NCI-H1048 (cell line): ENCODE data around the gene MPRIP.

Experiments
- DNase-seq: peaks from one replicate; lab custom pipeline; 2025; lab: John Stamatoyannopoulos, UW

MPRIP gene

DNA sequence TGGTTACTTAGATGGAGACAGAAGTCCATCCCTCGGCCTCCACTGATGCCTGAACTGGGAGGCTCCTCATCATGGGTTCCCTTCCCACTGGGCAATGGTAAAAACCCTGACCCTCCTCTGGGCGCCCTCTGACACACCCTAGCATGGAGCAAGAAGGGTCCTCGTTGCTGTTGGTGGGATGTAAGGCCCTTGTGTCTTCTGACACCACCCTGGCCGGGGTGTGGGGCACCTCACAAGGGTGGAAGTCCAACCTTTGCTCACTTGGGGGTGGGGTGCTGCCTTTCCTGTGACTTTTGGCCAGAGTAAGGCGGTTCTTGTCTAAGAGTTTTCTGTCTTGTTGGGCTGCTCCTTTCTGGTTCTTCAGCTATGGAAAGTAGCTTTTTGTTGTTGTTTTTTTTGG, 28.7 kb downstream of the MPRIP start:
- no peak for DNase-seq

DNA sequence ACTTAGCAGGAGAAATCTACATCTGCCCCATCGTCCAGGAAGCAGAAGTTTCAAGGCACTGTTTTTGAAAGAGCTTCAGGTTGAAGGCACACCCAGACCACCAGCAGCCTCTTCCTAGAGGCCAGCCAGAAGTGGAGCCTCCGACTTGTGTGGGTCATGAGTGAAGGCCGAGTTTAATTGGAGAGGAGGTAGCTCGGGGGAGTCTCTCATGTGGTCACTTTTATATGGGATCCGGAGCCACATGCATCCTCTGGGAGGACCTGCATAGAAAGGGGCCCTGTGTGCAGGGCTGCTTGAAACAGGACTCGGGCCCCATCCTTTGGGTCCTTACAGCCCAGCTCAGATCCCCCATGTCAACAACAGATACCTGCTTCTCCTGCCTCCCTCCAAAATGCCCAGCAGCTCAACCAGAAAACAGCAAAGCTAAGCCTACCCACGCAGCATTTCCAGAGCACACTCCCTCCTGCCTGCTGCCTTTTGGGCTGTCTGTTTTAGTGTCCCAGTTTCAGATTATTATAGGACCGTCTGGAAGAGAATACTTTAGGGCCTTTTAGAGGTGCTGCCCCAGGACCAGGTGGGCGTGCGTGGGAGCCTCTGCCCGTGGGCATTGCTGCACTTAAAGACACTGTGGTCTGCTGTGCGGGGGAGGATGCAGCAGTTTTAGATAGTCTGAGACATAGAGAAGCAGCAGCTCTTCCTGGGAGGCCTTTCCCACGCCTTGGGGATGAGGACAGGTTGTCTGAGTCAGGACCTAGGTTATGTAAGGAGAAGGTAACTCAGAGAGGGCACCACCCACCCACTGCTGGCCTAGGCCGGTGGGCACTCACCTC, 29.5 kb downstream of the MPRIP start:
- DNase-seq = no peak

DNA sequence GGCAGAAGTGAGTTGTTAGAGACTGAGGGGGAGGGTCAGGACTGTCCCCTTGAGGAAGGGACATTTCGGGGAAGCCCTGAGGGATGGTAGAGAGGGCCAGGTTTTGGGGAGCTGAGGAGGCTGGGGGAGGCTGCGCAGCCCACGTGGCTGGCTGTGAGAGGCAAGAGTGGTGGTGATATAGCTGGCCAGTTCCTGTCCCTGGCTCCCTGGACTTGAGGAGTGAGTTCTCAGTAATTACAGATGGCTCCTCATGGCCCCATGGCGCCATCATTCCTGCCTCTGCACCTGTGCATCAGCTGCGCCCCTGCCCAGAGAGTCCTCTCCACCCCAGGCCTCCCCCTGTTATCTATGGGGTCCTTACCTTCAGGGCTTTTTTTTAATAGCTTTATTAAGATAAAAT, 30.3 kb downstream of the MPRIP start:
- DNase-seq = no peak

DNA sequence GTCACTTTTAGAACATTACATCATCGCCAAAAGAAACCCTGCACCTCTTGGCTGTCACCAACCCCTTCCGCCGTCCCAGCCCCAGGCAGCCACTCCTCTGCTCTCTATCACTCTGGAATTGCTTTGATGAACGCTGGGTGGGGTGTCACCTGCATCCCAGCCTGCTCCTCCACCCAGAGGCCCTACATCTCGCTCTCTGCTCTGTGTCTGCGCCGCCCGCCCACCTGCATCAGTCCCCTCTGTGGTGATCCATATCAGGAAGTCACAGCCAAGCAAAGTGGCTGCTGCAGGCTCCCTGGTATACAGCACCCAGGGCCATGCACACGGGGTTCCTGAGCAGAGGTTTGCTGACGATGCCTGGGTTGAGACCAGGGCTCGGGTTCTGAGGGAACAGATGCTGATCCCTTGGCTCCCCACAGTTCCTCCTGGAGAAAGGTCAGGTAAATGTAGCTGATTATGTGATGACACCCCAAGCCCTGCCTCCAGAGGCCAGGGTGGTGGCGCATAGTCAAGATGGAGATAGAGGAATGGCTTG, 30.8 kb downstream of the MPRIP start:
- no peak for DNase-seq

DNA sequence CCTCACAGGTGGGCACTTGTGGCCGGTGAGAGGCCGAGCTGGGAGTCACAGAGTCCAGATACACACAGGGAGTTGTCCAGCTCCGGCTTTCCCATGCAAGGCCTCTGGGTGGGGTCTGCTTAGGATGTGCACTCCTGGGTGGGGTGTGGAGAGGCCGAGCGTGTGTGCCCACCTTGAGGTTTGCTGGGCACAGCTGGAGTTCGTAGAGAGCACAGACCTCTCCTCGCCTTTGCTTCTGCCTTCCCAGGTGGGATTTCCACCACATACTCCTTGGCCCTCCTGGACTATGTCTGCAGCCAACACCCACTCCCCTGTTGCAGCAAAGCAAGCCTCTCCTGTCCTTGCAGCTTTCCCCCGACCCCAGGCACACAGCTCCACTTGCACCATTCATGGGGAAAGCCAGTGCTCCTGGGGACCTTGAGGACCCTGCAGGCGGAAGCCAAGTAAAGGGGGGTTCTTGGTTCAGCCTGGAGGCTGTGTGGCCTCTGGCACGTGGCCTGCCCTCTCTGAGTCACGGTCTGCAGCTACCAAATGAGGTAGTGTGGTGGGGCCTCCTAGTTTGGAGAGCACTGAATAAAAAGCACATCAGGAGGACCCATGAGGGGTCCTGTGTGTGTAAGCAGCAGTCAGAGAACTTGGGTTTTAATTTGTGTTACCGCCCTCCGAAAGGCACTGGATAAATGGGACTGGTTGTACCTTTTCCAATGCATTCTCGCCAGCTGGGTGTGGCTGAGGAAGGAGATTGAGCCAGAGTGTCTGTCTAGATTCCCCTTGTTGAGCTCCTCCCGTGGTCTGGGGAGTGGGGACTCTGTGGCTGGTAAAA, 31.5 kb downstream of the MPRIP start:
- DNase-seq = no peak

DNA sequence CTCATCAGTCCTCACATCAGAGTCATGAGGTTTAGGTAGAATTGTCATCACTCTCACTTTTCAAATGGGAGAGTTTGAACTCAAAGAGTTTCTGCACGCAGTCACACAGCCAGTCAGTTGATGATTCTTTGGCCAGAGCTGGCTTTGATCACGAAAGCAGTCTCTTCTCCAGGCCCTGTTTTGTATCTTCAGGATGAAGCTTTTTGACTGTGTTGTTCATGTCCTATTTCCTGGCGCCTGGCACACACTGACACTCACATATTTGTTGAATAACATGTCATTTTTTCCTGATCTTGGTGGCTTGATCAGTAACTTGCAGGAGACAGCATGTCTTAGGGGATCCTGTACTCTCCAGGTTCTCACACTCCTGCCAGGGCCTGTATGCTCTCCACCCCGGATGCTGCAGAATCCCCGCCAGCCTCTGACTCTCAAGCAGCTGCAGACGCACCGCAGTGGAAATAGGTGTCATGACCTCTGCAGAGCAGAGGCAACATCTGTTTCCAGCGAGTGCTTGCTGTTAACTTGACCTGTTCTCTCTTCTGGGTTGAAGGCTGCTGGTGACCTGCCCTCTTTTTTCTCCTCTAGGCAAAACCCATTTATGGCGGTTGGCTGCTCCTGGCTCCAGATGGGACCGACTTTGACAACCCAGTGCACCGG, 33.0 kb downstream of the MPRIP start:
- DNase-seq = no peak

DNA sequence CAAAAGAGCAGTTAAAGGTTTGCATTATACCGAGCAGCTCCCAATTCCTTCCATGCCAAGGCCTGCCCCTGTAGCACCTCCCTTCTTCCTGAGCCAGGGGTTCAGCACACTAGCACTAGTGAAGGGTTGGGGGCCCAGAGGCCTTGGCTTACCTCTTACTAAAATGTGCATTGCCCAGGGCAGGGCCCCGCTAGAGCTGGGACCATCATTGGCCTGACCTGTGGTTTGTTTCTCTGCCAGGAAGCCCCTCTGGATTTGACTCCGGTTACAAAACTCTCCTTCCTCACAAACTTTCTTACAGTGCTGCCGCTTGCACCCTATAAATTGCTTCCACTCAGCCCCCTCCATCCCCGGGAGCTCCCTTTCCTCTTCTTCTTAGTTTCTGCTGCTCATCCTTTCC, 33.8 kb downstream of the MPRIP start:
- DNase-seq = no peak

DNA sequence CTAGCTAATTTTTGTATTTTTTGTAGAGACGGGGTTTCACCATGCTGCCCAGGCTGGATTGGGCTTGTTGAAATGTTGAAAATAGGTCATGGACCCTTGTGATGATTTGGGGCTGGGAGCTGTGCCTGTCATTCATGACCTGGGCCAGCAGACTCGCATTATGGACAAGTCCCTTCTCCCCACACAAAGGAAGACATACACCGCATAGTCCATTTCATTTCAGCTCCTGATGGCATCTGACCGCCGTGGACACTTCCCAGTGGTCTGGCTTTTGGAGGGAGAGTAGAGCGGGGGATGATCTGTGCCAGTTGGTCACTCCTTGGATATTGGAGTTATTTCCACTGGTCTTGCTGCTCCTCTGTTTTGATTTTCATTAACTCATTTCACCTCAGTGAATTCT, 34.8 kb downstream of the MPRIP start:
- no peak for DNase-seq

DNA sequence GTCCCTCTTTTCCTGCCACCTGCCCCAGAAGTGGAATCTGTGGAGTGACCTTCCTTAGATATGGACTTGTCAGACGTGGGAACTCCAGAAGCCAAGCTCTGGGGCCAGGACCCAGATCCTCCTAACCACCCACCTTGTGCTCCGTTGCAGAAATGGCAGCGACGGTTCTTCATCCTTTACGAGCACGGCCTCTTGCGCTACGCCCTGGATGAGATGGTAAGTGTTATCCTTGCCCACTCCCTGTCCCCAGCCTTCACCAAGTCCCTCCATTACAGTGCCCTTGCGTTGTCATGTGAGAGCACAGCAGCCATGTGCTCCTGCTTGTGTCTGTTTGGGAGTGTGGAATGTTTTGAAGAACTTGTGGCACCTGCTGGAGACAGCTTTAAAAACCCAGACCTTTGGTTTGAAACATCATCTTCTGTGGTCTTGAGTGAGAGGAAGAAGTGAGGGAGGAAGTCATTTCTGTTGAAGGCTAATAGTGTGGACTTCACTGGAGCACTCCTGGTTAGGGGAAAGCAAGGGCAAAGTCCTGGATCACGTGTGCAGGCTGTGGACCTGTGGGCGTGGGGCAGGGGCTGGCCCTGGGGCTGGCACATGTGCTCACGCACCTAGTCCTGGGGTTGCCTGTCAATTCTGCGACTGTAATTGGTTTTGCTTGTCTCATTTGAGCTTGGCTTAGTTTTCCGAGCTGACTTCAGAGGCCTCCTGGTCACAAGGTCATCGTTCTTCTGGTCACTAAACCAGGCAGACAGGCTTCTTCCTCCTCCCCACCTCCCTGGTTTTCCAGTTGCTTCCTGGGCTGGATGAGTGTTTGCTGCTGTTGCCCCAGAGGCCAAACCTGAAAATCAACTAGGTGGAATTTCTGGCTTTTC, 35.8 kb downstream of the MPRIP start:
- no peak for DNase-seq

DNA sequence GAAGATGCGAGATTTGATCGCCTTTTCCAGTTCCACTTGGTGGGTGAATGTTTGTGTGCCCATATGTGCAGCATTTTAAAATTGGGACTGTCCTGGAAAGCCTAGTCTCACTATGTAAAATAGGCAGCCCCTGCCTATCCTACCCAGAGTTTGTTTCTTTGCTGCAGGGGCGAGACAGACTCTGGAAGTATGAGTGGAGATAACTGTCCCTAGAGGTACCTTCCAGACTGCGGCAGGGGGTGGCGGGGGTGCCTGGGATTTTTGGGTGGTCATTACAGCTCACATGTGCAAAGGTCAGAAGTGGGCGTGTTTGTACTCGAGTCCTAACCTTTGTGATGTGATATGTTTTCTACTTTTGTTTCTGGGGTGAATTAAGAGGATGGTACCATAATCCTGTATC, 36.6 kb downstream of the MPRIP start:
- DNase-seq = no peak

DNA sequence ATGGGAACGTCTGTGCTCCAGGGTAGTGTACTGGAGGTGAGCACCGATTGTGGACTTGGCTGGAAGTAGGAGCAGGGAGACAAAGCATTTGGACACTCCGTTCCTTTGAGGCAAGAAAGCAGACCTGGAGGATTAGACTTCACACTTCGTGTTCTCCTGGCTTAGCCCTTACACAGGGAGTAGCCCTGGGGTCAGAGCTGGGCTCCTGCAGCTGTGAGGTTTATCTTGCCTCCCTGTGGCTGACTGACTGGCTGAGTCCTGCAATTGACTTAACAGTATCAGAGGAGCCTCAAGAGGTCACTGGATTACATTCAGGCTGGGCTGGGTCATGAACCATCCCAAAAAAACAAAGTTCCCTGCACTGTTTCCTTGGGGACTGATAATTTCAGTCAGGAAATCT, 37.1 kb downstream of the MPRIP start:
- no peak for DNase-seq

DNA sequence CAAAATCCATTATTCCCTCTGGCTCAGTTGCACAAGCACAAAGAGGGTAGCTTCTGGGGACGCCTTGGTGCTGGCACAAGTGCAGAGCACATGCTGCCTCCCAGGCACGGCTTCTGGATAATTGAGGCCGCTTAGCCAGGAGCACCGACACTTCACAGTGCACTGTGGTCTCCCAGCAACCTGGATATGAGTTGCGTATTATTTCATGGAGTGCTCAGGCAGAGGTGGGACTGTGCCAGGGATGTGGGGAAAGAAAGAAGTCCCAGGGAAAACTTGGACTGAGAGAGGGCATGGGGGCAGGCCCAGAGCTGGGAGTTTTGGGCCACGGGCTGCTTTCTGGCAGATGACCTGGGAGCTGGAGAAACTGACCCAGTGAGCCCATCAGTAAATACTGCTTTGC, 37.5 kb downstream of the MPRIP start:
- DNase-seq = no peak

DNA sequence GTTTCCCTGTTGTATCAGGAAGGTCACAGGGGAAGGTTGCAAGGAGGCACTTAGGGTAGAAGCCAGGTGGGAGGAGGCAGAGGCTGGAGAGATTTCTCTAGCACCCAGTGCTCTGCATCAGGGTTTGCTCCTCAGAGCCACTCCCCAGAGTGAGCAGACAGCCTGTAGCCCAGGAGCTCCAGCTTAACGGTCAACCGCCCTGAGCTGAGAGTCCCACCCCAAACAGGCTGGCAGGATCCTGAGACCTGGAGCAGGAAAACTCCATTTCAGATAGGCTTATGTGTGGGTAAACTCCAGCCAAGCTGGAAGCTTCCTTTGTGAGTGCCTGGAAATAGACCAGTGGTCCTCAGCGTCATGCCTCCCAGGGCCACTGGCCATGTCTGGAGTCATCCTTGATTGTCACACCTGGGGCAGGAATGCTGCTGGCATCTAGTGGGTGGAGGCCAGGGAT, 37.9 kb downstream of the MPRIP start:
- DNase-seq = no peak

DNA sequence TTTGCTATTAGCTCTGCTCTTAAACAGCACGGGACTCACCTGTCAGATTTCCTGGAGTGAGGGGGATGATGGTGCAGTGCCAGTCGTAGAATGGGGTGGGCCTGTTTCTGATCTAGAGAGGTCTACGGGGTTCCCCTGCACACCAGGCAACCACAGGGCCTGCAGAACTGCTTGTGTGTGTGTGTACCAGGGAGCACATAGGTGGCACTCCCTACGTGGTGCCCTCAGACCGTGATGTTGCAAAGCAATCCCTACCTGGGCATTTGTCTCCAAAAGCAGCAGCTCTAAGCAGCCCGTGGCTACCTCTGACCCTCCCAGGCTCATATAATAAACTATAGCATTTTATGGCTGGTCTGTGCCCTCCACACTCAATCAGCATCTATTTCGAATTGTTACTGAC, 38.5 kb downstream of the MPRIP start:
- no peak for DNase-seq

DNA sequence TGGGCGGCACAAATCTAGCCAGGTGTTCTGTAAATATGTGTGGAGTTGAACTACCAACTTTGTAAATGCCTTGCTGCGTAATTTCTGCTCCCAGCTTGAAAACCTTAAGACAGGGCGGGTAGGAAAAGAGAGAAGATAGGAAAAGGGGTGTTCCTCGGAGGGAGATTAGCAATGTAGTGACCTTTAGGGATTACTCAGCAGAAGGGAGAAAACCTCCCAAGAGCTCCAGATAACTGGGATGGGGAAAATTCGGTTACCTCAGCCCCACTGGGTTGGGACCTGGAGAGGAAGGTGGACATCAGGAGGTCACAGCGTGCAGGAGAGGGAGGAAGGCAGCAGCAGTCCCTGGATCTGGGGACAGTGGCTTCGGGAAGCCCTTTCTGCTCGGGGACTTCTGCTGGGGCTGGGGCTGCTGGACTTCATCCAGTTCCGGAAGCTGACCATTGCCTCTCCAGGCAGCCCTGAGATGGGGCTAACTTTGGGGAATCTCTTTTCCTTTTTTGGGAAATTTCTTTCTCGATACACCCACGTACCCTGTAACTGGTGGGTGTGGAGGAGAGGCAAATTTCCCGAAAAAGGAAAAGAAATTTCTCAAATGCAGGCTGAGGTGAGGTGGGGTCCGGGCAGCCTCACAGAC, 39.2 kb downstream of the MPRIP start:
- DNase-seq = no peak

DNA sequence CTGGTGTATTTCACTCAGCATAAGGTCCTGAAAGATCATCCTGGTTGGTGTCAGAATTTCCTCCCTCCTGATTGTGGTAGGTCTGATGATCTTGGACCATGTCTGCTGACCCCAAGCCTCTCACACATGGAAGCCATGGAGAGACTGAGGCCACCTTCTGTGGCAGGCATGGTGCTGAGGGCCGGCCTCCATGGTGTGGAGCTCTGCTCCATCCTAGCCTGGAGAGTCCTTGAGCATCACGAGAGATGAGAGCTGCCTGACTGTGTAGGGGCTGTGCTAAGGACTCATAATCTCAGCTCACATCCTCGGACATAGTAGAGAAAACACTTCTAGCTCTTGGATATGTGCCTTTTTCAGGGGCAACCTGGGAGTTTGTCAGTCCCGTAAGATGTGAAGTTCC, 40.6 kb downstream of the MPRIP start:
- no peak for DNase-seq

DNA sequence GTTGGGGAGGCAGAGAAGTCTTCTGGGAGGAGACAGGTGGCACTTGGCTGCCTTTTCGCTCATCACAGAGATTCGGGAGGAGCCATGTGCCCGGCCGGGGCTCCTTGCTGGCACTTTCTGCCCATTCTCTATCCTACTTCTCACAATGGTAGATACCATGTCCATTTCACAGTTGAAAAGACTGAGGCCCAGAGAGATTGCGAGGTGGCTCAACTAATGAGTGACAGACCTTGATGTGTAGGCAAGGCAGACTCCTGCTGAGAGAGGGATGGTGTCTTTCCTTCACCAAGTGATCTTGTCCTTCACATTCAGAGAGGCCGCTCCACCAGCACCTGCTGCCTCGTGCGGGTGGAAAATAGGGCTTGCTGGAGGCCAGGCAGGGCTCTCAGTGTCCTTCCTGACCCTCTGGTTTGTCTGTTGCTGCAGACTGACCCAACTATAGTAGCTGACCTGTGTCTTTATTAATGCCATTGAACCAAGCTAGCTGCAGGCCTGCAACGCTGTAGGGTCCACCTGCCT, 42.1 kb downstream of the MPRIP start:
- no peak for DNase-seq

DNA sequence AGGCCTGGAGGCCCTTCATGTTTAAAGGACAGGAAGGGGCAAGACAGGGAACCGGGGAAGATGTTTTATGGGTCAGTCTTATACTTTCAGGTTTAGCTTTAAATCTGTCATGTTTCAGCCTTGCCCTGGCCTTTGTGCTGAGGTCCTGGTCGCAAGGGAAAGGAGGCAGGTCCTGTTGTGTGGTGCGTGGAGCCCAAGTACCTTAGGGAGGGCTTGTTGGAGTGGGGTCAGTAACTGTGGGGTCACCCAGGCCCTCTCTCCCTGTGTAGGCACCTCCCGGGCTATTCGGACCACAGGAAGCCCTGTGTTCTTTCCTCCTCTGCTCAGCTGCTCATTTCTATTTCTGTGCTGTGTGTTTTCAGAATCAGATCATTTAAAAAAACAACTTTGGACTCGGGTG, 42.7 kb downstream of the MPRIP start:
- no peak for DNase-seq

DNA sequence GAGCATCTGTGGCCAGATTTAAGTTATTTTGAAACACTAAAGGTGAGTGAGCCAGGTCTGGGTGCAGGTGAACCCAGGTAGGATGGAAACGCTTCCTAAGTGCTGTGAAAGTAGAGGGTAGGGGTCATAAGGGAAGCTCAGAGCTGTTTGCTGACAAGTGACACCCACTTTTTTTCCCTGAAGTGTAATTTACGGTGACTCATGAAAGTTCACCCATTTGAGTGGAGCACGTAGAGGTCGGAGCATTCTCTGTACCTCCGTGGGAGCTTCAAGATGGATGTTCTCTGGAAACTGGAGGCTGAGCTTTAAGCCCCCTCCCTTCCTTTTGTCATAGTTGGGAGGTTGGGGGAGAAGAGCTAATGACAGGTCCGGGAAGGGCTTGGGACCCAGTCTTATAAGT, 44.3 kb downstream of the MPRIP start:
- DNase-seq = no peak

DNA sequence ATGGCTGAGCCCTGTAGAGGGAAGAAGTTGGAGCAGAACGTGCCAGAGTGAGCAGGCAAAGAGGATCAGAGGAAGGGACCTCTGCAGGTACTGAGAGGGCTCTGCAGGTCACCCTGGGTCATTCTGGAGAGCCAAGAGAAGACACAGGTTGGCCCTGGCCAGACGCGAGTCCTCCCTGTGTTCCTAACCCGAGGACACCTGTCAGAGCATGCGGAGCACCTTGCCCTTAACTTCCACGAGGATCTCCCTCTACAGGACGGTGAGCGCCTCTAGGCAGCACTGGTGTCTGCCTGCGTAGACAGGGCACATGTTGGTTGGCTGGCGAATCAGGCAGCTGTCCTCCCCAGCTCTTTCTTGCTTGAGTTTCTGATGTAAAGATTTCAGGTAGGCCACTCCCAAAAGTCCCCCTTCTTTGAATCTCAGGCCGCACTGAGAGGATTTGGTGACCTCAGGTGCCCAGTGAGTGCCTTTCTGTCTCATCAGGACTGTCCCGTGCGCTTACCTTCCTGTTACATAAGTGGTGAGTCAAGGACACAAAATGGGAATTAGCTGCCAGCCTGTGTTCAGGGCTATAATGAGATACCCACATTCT, 45.3 kb downstream of the MPRIP start:
- DNase-seq = no peak
